ENCODE results near the gene TMEM151B. TPM values are rescaled to one million over a fixed set of nuclear protein-coding genes. Genes with fewer than 3 reads are reported as not detected.

TMEM151B gene
- total and polyA plus RNA-seq, 9 of the 15 experiments (the other 6 are each of a cell fraction or from before 2014, with no cell fraction given) = not detected

DNA sequence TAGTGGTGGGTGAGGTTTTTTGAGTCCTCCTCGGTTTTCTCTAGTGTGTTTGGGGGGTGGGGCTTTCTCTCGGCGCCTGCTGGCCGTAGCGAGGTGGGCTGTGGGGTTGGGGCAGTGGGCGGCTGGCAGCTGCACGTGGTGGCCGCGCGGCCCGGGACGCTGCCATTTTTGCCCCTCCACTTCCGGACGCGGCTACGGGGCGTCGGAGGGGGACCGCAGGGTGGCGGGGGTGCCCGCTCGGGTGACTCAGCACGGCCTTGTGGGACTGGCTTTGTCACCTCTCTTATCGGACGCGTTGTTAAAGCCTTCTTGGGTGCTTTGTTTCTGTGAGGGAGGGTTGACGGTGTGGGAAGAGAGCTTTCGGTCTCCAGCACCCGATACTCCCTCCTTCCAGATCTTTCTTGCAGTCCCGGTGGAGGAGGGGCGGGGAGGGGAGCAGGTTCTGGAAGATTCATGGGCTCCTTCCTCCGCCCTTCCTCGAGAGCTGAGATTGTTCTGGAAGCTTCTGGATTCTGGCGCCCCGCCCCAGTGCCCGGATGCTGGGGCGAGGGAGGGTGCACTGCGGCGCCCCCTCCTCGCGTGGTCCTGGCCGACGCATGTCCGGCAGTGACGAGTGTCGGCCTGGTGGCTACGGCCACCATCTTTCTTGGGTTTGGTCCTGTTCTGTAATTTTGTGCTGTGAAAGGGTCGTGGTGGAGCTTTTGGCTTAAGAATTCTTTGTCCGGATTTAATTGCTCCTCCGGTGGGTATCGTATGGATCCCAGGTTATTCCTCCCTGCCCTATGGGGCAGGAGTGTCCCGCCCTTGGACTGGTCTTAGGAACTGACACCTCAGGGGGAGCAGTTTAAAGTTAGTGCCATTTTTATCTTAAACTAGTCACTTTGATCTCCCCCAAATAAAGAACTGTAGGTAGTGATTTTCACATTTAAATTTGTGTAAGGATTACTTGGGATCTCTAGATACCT, 22.6 kb upstream of the TMEM151B start (continued):
- TF ChIP-seq KDM5B (IDR thresholded peaks at IDR 0.05; ENCODE audit: insufficient replicate concordance, low read depth, low read length) = no peak
- TF ChIP-seq RHOXF2B (CRISPR knock-in tag; conservative IDR thresholded peaks at IDR 0.05) = no peak
- no peak for TF ChIP-seq RFX5 (IDR thresholded peaks at IDR 0.05; ENCODE audit: low read depth, low read length)
- no peak for TF ChIP-seq ZFPM2 (CRISPR knock-in tag; IDR thresholded peaks at IDR 0.05)
- TF ChIP-seq ZNF184 (CRISPR knock-in tag; IDR thresholded peaks at IDR 0.05) = no peak
- TF ChIP-seq, protein P1, sequence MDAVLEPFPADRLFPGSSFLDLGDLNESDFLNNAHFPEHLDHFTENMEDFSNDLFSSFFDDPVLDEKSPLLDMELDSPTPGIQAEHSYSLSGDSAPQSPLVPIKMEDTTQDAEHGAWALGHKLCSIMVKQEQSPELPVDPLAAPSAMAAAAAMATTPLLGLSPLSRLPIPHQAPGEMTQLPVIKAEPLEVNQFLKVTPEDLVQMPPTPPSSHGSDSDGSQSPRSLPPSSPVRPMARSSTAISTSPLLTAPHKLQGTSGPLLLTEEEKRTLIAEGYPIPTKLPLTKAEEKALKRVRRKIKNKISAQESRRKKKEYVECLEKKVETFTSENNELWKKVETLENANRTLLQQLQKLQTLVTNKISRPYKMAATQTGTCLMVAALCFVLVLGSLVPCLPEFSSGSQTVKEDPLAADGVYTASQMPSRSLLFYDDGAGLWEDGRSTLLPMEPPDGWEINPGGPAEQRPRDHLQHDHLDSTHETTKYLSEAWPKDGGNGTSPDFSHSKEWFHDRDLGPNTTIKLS (IDR thresholded peaks at IDR 0.05; ENCODE audit: borderline replicate concordance, low read depth) = peak; percentile 39; the same call in 1 of the 2 replicates
- TF ChIP-seq MYBL2 (IDR thresholded peaks at IDR 0.05; ENCODE audit: low read depth) = no peak
- no peak for TF ChIP-seq MYBL2 (CRISPR knock-in tag; IDR thresholded peaks at IDR 0.05; ENCODE audit: borderline replicate concordance)
- TF ChIP-seq, protein P2, sequence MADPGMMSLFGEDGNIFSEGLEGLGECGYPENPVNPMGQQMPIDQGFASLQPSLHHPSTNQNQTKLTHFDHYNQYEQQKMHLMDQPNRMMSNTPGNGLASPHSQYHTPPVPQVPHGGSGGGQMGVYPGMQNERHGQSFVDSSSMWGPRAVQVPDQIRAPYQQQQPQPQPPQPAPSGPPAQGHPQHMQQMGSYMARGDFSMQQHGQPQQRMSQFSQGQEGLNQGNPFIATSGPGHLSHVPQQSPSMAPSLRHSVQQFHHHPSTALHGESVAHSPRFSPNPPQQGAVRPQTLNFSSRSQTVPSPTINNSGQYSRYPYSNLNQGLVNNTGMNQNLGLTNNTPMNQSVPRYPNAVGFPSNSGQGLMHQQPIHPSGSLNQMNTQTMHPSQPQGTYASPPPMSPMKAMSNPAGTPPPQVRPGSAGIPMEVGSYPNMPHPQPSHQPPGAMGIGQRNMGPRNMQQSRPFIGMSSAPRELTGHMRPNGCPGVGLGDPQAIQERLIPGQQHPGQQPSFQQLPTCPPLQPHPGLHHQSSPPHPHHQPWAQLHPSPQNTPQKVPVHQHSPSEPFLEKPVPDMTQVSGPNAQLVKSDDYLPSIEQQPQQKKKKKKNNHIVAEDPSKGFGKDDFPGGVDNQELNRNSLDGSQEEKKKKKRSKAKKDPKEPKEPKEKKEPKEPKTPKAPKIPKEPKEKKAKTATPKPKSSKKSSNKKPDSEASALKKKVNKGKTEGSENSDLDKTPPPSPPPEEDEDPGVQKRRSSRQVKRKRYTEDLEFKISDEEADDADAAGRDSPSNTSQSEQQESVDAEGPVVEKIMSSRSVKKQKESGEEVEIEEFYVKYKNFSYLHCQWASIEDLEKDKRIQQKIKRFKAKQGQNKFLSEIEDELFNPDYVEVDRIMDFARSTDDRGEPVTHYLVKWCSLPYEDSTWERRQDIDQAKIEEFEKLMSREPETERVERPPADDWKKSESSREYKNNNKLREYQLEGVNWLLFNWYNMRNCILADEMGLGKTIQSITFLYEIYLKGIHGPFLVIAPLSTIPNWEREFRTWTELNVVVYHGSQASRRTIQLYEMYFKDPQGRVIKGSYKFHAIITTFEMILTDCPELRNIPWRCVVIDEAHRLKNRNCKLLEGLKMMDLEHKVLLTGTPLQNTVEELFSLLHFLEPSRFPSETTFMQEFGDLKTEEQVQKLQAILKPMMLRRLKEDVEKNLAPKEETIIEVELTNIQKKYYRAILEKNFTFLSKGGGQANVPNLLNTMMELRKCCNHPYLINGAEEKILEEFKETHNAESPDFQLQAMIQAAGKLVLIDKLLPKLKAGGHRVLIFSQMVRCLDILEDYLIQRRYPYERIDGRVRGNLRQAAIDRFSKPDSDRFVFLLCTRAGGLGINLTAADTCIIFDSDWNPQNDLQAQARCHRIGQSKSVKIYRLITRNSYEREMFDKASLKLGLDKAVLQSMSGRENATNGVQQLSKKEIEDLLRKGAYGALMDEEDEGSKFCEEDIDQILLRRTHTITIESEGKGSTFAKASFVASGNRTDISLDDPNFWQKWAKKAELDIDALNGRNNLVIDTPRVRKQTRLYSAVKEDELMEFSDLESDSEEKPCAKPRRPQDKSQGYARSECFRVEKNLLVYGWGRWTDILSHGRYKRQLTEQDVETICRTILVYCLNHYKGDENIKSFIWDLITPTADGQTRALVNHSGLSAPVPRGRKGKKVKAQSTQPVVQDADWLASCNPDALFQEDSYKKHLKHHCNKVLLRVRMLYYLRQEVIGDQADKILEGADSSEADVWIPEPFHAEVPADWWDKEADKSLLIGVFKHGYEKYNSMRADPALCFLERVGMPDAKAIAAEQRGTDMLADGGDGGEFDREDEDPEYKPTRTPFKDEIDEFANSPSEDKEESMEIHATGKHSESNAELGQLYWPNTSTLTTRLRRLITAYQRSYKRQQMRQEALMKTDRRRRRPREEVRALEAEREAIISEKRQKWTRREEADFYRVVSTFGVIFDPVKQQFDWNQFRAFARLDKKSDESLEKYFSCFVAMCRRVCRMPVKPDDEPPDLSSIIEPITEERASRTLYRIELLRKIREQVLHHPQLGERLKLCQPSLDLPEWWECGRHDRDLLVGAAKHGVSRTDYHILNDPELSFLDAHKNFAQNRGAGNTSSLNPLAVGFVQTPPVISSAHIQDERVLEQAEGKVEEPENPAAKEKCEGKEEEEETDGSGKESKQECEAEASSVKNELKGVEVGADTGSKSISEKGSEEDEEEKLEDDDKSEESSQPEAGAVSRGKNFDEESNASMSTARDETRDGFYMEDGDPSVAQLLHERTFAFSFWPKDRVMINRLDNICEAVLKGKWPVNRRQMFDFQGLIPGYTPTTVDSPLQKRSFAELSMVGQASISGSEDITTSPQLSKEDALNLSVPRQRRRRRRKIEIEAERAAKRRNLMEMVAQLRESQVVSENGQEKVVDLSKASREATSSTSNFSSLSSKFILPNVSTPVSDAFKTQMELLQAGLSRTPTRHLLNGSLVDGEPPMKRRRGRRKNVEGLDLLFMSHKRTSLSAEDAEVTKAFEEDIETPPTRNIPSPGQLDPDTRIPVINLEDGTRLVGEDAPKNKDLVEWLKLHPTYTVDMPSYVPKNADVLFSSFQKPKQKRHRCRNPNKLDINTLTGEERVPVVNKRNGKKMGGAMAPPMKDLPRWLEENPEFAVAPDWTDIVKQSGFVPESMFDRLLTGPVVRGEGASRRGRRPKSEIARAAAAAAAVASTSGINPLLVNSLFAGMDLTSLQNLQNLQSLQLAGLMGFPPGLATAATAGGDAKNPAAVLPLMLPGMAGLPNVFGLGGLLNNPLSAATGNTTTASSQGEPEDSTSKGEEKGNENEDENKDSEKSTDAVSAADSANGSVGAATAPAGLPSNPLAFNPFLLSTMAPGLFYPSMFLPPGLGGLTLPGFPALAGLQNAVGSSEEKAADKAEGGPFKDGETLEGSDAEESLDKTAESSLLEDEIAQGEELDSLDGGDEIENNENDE (IDR thresholded peaks at IDR 0.05; ENCODE audit: low read depth, low read length) = no peak
- peak; percentile 4 for TF ChIP-seq CTCFL (IDR thresholded peaks at IDR 0.05; ENCODE audit: borderline replicate concordance, insufficient read depth, low read depth, low read length, poor library complexity, severe bottlenecking)
- no peak for TF ChIP-seq ZNF644 (tag; IDR thresholded peaks at IDR 0.05; ENCODE audit: low read depth)

Data from K562 (cell line).